ENCODE data around the gene ERICH6. TPM values are rescaled to one million over a fixed set of nuclear protein-coding genes. Genes with fewer than 3 reads are reported as not detected.

Gene ERICH6
- total RNA-seq, 4 donors from 2014 or later = not detected

- Histone ChIP-seq H3K9me3 (peaks cover 0 to 25% (median 0%) of the 10 kb centered on the region in 3 donors), H3K4me1 (no peaks in the 10 kb centered on the region), H3K36me3 (no peaks in the 10 kb centered on the region), H3K27ac (no peak overlapping the region), H3K27me3 (no peaks in the 10 kb centered on the region), H3K4me3 (no peak overlapping the region)
- no peak for TF ChIP-seq CTCF (IDR thresholded peaks at IDR 0.05)
- no peak for TF ChIP-seq EP300 (IDR thresholded peaks at IDR 0.05)
- no peak for TF ChIP-seq POLR2A (IDR thresholded peaks at IDR 0.05)
- no peak for TF ChIP-seq POLR2AphosphoS5 (IDR thresholded peaks at IDR 0.05)
- no peak for ATAC-seq
- 73 to 74% methylated on average over 3 of the region's 3 CpGs for WGBS, 2 donors (ENCODE audit: low coverage in 1 of 2)
Observed at GRCh38 chr3:150673966-150674365, 29.8 kb downstream of the ERICH6 start.

- H3K27ac ChIP-seq = no peak overlapping the region
- H3K4me3 ChIP-seq = no peak overlapping the region
- no peaks in the 10 kb centered on the region for H3K9me3 ChIP-seq
- no peaks in the 10 kb centered on the region for H3K4me1 ChIP-seq
- no peaks in the 10 kb centered on the region for H3K27me3 ChIP-seq
- WGBS, 2 donors (ENCODE audit: low coverage in 1 of 2) = 65 to 83% methylated on average over 3 to 4 of the region's 5 CpGs
- no peaks in the 10 kb centered on the region for H3K36me3 ChIP-seq
- TF ChIP-seq CTCF (IDR thresholded peaks at IDR 0.05) (no peak), POLR2A (IDR thresholded peaks at IDR 0.05) (no peak), POLR2AphosphoS5 (IDR thresholded peaks at IDR 0.05) (no peak), EP300 (IDR thresholded peaks at IDR 0.05) (no peak)
- ATAC-seq = no peak
Observed at GRCh38 chr3:150666167-150666566, 37.6 kb downstream of the ERICH6 start.

- no peak for TF ChIP-seq CTCF (IDR thresholded peaks at IDR 0.05)
- TF ChIP-seq EP300 (IDR thresholded peaks at IDR 0.05) = no peak
- no peak for TF ChIP-seq POLR2AphosphoS5 (IDR thresholded peaks at IDR 0.05)
- no peak for TF ChIP-seq POLR2A (IDR thresholded peaks at IDR 0.05)
- Histone ChIP-seq H3K4me1 (no peaks in the 10 kb centered on the region), H3K36me3 (no peaks in the 10 kb centered on the region), H3K4me3 (no peak overlapping the region), H3K9me3 (no peaks in the 10 kb centered on the region), H3K27ac (no peak overlapping the region), H3K27me3 (peaks cover 6% of the 10 kb centered on the region)
- ATAC-seq = no peak
- whole genome bisulfite sequencing, 2 donors (ENCODE audit: low coverage in 1 of 2) = 86 to 100% methylated on average over 3 to 8 of the region's 8 CpGs
Observed at GRCh38 chr3:150663461-150663860, 40.3 kb downstream of the ERICH6 start.

- no peaks in the 10 kb centered on the region for H3K36me3 ChIP-seq
- TF ChIP-seq CTCF (IDR thresholded peaks at IDR 0.05) (no peak), POLR2AphosphoS5 (IDR thresholded peaks at IDR 0.05) (no peak), EP300 (IDR thresholded peaks at IDR 0.05) (no peak), POLR2A (IDR thresholded peaks at IDR 0.05) (no peak)
- peaks cover 6% of the 10 kb centered on the region for H3K27me3 ChIP-seq
- H3K9me3 ChIP-seq = no peaks in the 10 kb centered on the region
- no peak overlapping the region for H3K4me3 ChIP-seq
- WGBS, 2 donors (ENCODE audit: low coverage in 1 of 2) = 75 to 76% methylated on average over 6 to 7 of the region's 7 CpGs
- no peak for ATAC-seq
- no peak overlapping the region for H3K27ac ChIP-seq
- no peaks in the 10 kb centered on the region for H3K4me1 ChIP-seq
Observed at GRCh38 chr3:150662410-150663200, 41.1 kb downstream of the ERICH6 start.

- peaks cover 6% of the 10 kb centered on the region for H3K27me3 ChIP-seq
- WGBS, 2 donors (ENCODE audit: low coverage in 1 of 2) = 54 to 64% methylated on average over 4 of the region's 4 CpGs
- no peaks in the 10 kb centered on the region for H3K4me1 ChIP-seq
- TF ChIP-seq POLR2A (IDR thresholded peaks at IDR 0.05) = no peak
- TF ChIP-seq POLR2AphosphoS5 (IDR thresholded peaks at IDR 0.05) = no peak
- no peak for TF ChIP-seq CTCF (IDR thresholded peaks at IDR 0.05)
- TF ChIP-seq EP300 (IDR thresholded peaks at IDR 0.05) = no peak
- H3K27ac ChIP-seq = no peak overlapping the region
- no peaks in the 10 kb centered on the region for H3K9me3 ChIP-seq
- H3K36me3 ChIP-seq = no peaks in the 10 kb centered on the region
- ATAC-seq = no peak
- H3K4me3 ChIP-seq = no peak overlapping the region
Observed at GRCh38 chr3:150656316-150656715, 47.4 kb downstream of the ERICH6 start.
